Natural killer cell treated with Interleukin-12 subunit alpha and Interleukin-12 subunit beta and Interleukin-15 and Interleukin-18, amount 100 ng/mL, for 72 hours (primary cell): ENCODE results near the gene SMIM12. TPM values are rescaled to one million over a fixed set of nuclear protein-coding genes. Genes with fewer than 3 reads are reported as not detected.

ENCODE experiments used
- ATAC-seq, 2 donors: fragments of 150-1000 bp; cut with Tn5 transposase in 1 of 2; sonication (Bioruptor Pico), chemical (Tn5 transposase) in 1 of 2; 2 replicates each; pipeline ENCODE4 v1.10.0; 2021
- DNase-seq: peaks from one replicate; pipeline ENCODE4 v3.0.0; 2022; ENCODE audit warnings: low spot score
- H3K27ac Mint-ChIP-seq, 2 donors: 1 replicate in 1 of 2; 2 replicates in 1 of 2; pipeline ENCODE4 v1.8.0; 2022; ENCODE audit warnings: mixed read lengths in 2 of 2, mild to moderate bottlenecking in 1 of 2, moderate library complexity in 1 of 2
- H3K27me3 Mint-ChIP-seq, 2 donors: 1 replicate in 1 of 2; 2 replicates in 1 of 2; pipeline ENCODE4 v1.8.0; 2022; ENCODE audit warnings: mixed read lengths in 2 of 2
- H3K36me3 Mint-ChIP-seq: one replicate; pipeline ENCODE4 v1.8.0; 2022; ENCODE audit warnings: mixed read lengths
- H3K4me1 Mint-ChIP-seq, 2 donors: 1 replicate in 1 of 2; 2 replicates in 1 of 2; pipeline ENCODE4 v1.8.0; 2022; ENCODE audit warnings: low read depth in 2 of 2, mixed read lengths in 2 of 2, mild to moderate bottlenecking in 1 of 2
- H3K4me3 Mint-ChIP-seq: one replicate; pipeline ENCODE4 v1.8.0; 2022; ENCODE audit warnings: mixed read lengths
- H3K9me3 Mint-ChIP-seq: 2 replicates; pipeline ENCODE4 v1.8.0; 2022; ENCODE audit warnings: mixed read lengths
- total RNA-seq, 2 donors: library from RNA; stranded (reverse); gene quantifications; one replicate each; pipeline ENCODE4 v1.2.3, GENCODE V29; 2022

SMIM12 gene
- 10 to 100 TPM; 64.4 to 72.7 TPM for total RNA-seq

GRCh38 chr1:34859446-34860200 is at the start of gene SMIM12:
TSS of gene SMIM12 (minus strand) at chr1:34859749. CDS start at chr1:34855977, 3,772 bp downstream.
- ATAC-seq (peak; percentile 100), DNase-seq (peak; percentile 95)
- no peaks in the 10 kb centered on the region for H3K27me3 Mint-ChIP-seq
- H3K4me3 Mint-ChIP-seq, result peak within 1 kb of the TSS; percentile 100
- no peaks in the 10 kb centered on the region for H3K9me3 Mint-ChIP-seq
- H3K4me1 Mint-ChIP-seq, result peaks cover 44 to 52% of the 10 kb centered on the region in 2 donors
- H3K27ac Mint-ChIP-seq, result peak within 1 kb of the TSS; percentile 93 to 94
- H3K36me3 Mint-ChIP-seq, result peaks cover 6% of the 10 kb centered on the region

- H3K4me3 Mint-ChIP-seq, result no peak overlapping the region
- DNase-seq (no peak), ATAC-seq (no peak)
- no peaks in the 10 kb centered on the region for H3K4me1 Mint-ChIP-seq
- no peak overlapping the region for H3K27ac Mint-ChIP-seq
- no peaks in the 10 kb centered on the region for H3K9me3 Mint-ChIP-seq
- H3K36me3 Mint-ChIP-seq, result no peaks in the 10 kb centered on the region
- H3K27me3 Mint-ChIP-seq, result peaks cover 23 to 28% of the 10 kb centered on the region in 2 donors
Observed at GRCh38 chr1:34908369-34908768, 48.8 kb upstream of the SMIM12 start.

- no peaks in the 10 kb centered on the region for H3K9me3 Mint-ChIP-seq
- H3K36me3 Mint-ChIP-seq, result no peaks in the 10 kb centered on the region
- DNase-seq (no peak), ATAC-seq (no peak)
- no peak overlapping the region for H3K27ac Mint-ChIP-seq
- H3K4me3 Mint-ChIP-seq, result no peak overlapping the region
- peaks cover 24 to 29% of the 10 kb centered on the region in 2 donors for H3K27me3 Mint-ChIP-seq
- H3K4me1 Mint-ChIP-seq, result no peaks in the 10 kb centered on the region
Observed at GRCh38 chr1:34907487-34908090, 48.0 kb upstream of the SMIM12 start.

GRCh38 chr1:34906756-34907155 is 47.2 kb upstream of the SMIM12 start:
- H3K27ac Mint-ChIP-seq, result no peak overlapping the region
- H3K9me3 Mint-ChIP-seq, result no peaks in the 10 kb centered on the region
- peaks cover 27 to 33% of the 10 kb centered on the region in 2 donors for H3K27me3 Mint-ChIP-seq
- H3K4me1 Mint-ChIP-seq, result no peaks in the 10 kb centered on the region
- DNase-seq, result no peak
- no peak for ATAC-seq
- no peaks in the 10 kb centered on the region for H3K36me3 Mint-ChIP-seq
- H3K4me3 Mint-ChIP-seq, result no peak overlapping the region

GRCh38 chr1:34906222-34906621 is 46.7 kb upstream of the SMIM12 start:
- Mint-ChIP-seq H3K9me3 (no peaks in the 10 kb centered on the region), H3K36me3 (no peaks in the 10 kb centered on the region), H3K4me1 (no peaks in the 10 kb centered on the region), H3K4me3 (no peak overlapping the region), H3K27me3 (peaks cover 32 to 39% of the 10 kb centered on the region in 2 donors), H3K27ac (no peak overlapping the region)
- DNase-seq (no peak), ATAC-seq (no peak)

GRCh38 chr1:34905098-34905459 is 45.5 kb upstream of the SMIM12 start:
- Mint-ChIP-seq H3K4me1 (no peaks in the 10 kb centered on the region), H3K4me3 (no peak overlapping the region), H3K27me3 (peaks cover 33 to 36% of the 10 kb centered on the region in 2 donors), H3K27ac (no peak overlapping the region), H3K36me3 (no peaks in the 10 kb centered on the region), H3K9me3 (no peaks in the 10 kb centered on the region)
- peak in 1 of 2 donors; percentile 4 for ATAC-seq
- no peak for DNase-seq

- Mint-ChIP-seq H3K9me3 (no peaks in the 10 kb centered on the region), H3K4me1 (no peaks in the 10 kb centered on the region), H3K4me3 (no peak overlapping the region), H3K27ac (no peak overlapping the region), H3K36me3 (no peaks in the 10 kb centered on the region), H3K27me3 (peaks cover 33% of the 10 kb centered on the region in 2 donors)
- ATAC-seq (peak; percentile 24 to 26), DNase-seq (no peak)
Observed at GRCh38 chr1:34904236-34905097, 44.9 kb upstream of the SMIM12 start.

GRCh38 chr1:34901919-34902318 is 42.4 kb upstream of the SMIM12 start:
- no peaks in the 10 kb centered on the region for H3K9me3 Mint-ChIP-seq
- no peaks in the 10 kb centered on the region for H3K36me3 Mint-ChIP-seq
- DNase-seq, result no peak
- H3K27ac Mint-ChIP-seq, result no peak overlapping the region
- peaks cover 19 to 24% of the 10 kb centered on the region in 2 donors for H3K27me3 Mint-ChIP-seq
- ATAC-seq, result no peak
- no peaks in the 10 kb centered on the region for H3K4me1 Mint-ChIP-seq
- no peak overlapping the region for H3K4me3 Mint-ChIP-seq

- ATAC-seq, result no peak
Observed at GRCh38 chr1:34900775-34901502, 41.4 kb upstream of the SMIM12 start.

GRCh38 chr1:34899906-34900305 is 40.4 kb upstream of the SMIM12 start:
- Mint-ChIP-seq H3K4me3 (no peak overlapping the region), H3K27me3 (peaks cover 19 to 24% of the 10 kb centered on the region in 2 donors), H3K36me3 (no peaks in the 10 kb centered on the region), H3K27ac (no peak overlapping the region), H3K4me1 (no peaks in the 10 kb centered on the region), H3K9me3 (no peaks in the 10 kb centered on the region)
- ATAC-seq (peak in 1 of 2 donors; percentile 37), DNase-seq (no peak)

More at GRCh38 chr1:34900775-34901502, 41.4 kb upstream of the SMIM12 start:
- no peak for DNase-seq
- no peaks in the 10 kb centered on the region for H3K36me3 Mint-ChIP-seq
- H3K4me1 Mint-ChIP-seq, result no peaks in the 10 kb centered on the region
- peaks cover 19 to 24% of the 10 kb centered on the region in 2 donors for H3K27me3 Mint-ChIP-seq
- H3K4me3 Mint-ChIP-seq, result no peak overlapping the region
- H3K27ac Mint-ChIP-seq, result no peak overlapping the region
- H3K9me3 Mint-ChIP-seq, result no peaks in the 10 kb centered on the region

GRCh38 chr1:34899471-34899870 is 39.9 kb upstream of the SMIM12 start:
- DNase-seq (no peak), ATAC-seq (no peak)
- Mint-ChIP-seq H3K27ac (no peak overlapping the region), H3K36me3 (no peaks in the 10 kb centered on the region), H3K9me3 (no peaks in the 10 kb centered on the region), H3K27me3 (peaks cover 19 to 24% of the 10 kb centered on the region in 2 donors), H3K4me1 (no peaks in the 10 kb centered on the region), H3K4me3 (no peak overlapping the region)

GRCh38 chr1:34898330-34898761 is 38.8 kb upstream of the SMIM12 start:
- Mint-ChIP-seq H3K4me1 (no peaks in the 10 kb centered on the region), H3K4me3 (no peak overlapping the region), H3K9me3 (no peaks in the 10 kb centered on the region), H3K36me3 (no peaks in the 10 kb centered on the region), H3K27ac (no peak overlapping the region), H3K27me3 (peaks cover 19 to 23% of the 10 kb centered on the region in 2 donors)
- no peak for DNase-seq
- no peak for ATAC-seq

GRCh38 chr1:34896612-34897011 is 37.1 kb upstream of the SMIM12 start:
- peaks cover 6% of the 10 kb centered on the region for H3K9me3 Mint-ChIP-seq
- no peak for DNase-seq
- no peaks in the 10 kb centered on the region for H3K4me1 Mint-ChIP-seq
- H3K27me3 Mint-ChIP-seq, result peaks cover 18 to 19% of the 10 kb centered on the region in 2 donors
- peaks cover 10% of the 10 kb centered on the region for H3K36me3 Mint-ChIP-seq
- H3K27ac Mint-ChIP-seq, result no peak overlapping the region
- no peak overlapping the region for H3K4me3 Mint-ChIP-seq
- no peak for ATAC-seq
